ENCODE results near the gene SMYD3.

The SMYD3 gene

GRCh38 chr1:246384616-246385015 is 122.5 kb downstream of the SMYD3 start:
- Histone ChIP-seq H3K4me3 (ENCODE audit: extremely low read depth, insufficient read depth, low read length, poor library complexity, severe bottlenecking) (no peak overlapping the region), H3K4me1 (ENCODE audit: control insufficient read depth, insufficient read depth, low read length, poor library complexity, severe bottlenecking) (no peaks in the 10 kb centered on the region), H3K27ac (ENCODE audit: low read depth, low read length, severe bottlenecking) (no peak overlapping the region), H3K36me3 (ENCODE audit: control insufficient read depth, insufficient read depth, low read length) (no peaks in the 10 kb centered on the region), H3K9me3 (ENCODE audit: control insufficient read depth, low read length) (no peaks in the 10 kb centered on the region)
- 85% methylated on average over 2 of the region's 4 CpGs; no CpG with 5 or more reads in 1 of the 2 experiments for WGBS, 2 experiments (ENCODE audit: insufficient coverage in 2 of 2)

GRCh38 chr1:246383791-246384190 is 123.3 kb downstream of the SMYD3 start:
- no peak overlapping the region for H3K4me3 ChIP-seq (ENCODE audit: extremely low read depth, insufficient read depth, low read length, poor library complexity, severe bottlenecking)
- H3K27ac ChIP-seq (ENCODE audit: low read depth, low read length, severe bottlenecking): no peak overlapping the region
- H3K36me3 ChIP-seq (ENCODE audit: control insufficient read depth, insufficient read depth, low read length): no peaks in the 10 kb centered on the region
- H3K4me1 ChIP-seq (ENCODE audit: control insufficient read depth, insufficient read depth, low read length, poor library complexity, severe bottlenecking): no peaks in the 10 kb centered on the region
- no peaks in the 10 kb centered on the region for H3K9me3 ChIP-seq (ENCODE audit: control insufficient read depth, low read length)

GRCh38 chr1:246383239-246383589 is 123.9 kb downstream of the SMYD3 start:
- WGBS, 2 experiments (ENCODE audit: insufficient coverage in 2 of 2): no CpG with 5 or more reads among the region's 1 CpG
- H3K27ac ChIP-seq (ENCODE audit: low read depth, low read length, severe bottlenecking): no peak overlapping the region
- no peak overlapping the region for H3K4me3 ChIP-seq (ENCODE audit: extremely low read depth, insufficient read depth, low read length, poor library complexity, severe bottlenecking)
- H3K36me3 ChIP-seq (ENCODE audit: control insufficient read depth, insufficient read depth, low read length): no peaks in the 10 kb centered on the region
- H3K4me1 ChIP-seq (ENCODE audit: control insufficient read depth, insufficient read depth, low read length, poor library complexity, severe bottlenecking): no peaks in the 10 kb centered on the region
- H3K9me3 ChIP-seq (ENCODE audit: control insufficient read depth, low read length): no peaks in the 10 kb centered on the region

- Histone ChIP-seq H3K27ac (ENCODE audit: low read depth, low read length, severe bottlenecking) (no peak overlapping the region), H3K9me3 (ENCODE audit: control insufficient read depth, low read length) (no peaks in the 10 kb centered on the region), H3K4me1 (ENCODE audit: control insufficient read depth, insufficient read depth, low read length, poor library complexity, severe bottlenecking) (no peaks in the 10 kb centered on the region), H3K4me3 (ENCODE audit: extremely low read depth, insufficient read depth, low read length, poor library complexity, severe bottlenecking) (no peak overlapping the region), H3K36me3 (ENCODE audit: control insufficient read depth, insufficient read depth, low read length) (no peaks in the 10 kb centered on the region)
- 95% methylated on average over 2 of the region's 3 CpGs; no CpG with 5 or more reads in 1 of the 2 experiments for WGBS, 2 experiments (ENCODE audit: insufficient coverage in 2 of 2)
These were observed 124.4 kb downstream of the SMYD3 start for GRCh38 chr1:246382589-246383238.

GRCh38 chr1:246381452-246381851 is 125.6 kb downstream of the SMYD3 start:
- Histone ChIP-seq H3K4me3 (ENCODE audit: extremely low read depth, insufficient read depth, low read length, poor library complexity, severe bottlenecking) (no peak overlapping the region), H3K9me3 (ENCODE audit: control insufficient read depth, low read length) (no peaks in the 10 kb centered on the region), H3K36me3 (ENCODE audit: control insufficient read depth, insufficient read depth, low read length) (no peaks in the 10 kb centered on the region), H3K4me1 (ENCODE audit: control insufficient read depth, insufficient read depth, low read length, poor library complexity, severe bottlenecking) (no peaks in the 10 kb centered on the region), H3K27ac (ENCODE audit: low read depth, low read length, severe bottlenecking) (no peak overlapping the region)
- WGBS, 2 experiments (ENCODE audit: insufficient coverage in 2 of 2): 96 to 98% methylated on average over 3 of the region's 5 CpGs

GRCh38 chr1:246377625-246378153 is 129.4 kb downstream of the SMYD3 start:
- H3K27ac ChIP-seq (ENCODE audit: low read depth, low read length, severe bottlenecking): no peak overlapping the region
- H3K4me1 ChIP-seq (ENCODE audit: control insufficient read depth, insufficient read depth, low read length, poor library complexity, severe bottlenecking): no peaks in the 10 kb centered on the region
- H3K9me3 ChIP-seq (ENCODE audit: control insufficient read depth, low read length): no peaks in the 10 kb centered on the region
- H3K4me3 ChIP-seq (ENCODE audit: extremely low read depth, insufficient read depth, low read length, poor library complexity, severe bottlenecking): no peak overlapping the region
- WGBS, 2 experiments (ENCODE audit: insufficient coverage in 2 of 2): 100% methylated on average over 2 to 3 of the region's 5 CpGs
- H3K36me3 ChIP-seq (ENCODE audit: control insufficient read depth, insufficient read depth, low read length): no peaks in the 10 kb centered on the region

- no peak overlapping the region for H3K27ac ChIP-seq (ENCODE audit: low read depth, low read length, severe bottlenecking)
- no peaks in the 10 kb centered on the region for H3K4me1 ChIP-seq (ENCODE audit: control insufficient read depth, insufficient read depth, low read length, poor library complexity, severe bottlenecking)
- no peaks in the 10 kb centered on the region for H3K9me3 ChIP-seq (ENCODE audit: control insufficient read depth, low read length)
- WGBS, 2 experiments (ENCODE audit: insufficient coverage in 2 of 2): 90 to 95% methylated on average over 4 of the region's 6 CpGs
- no peak overlapping the region for H3K4me3 ChIP-seq (ENCODE audit: extremely low read depth, insufficient read depth, low read length, poor library complexity, severe bottlenecking)
- H3K36me3 ChIP-seq (ENCODE audit: control insufficient read depth, insufficient read depth, low read length): no peaks in the 10 kb centered on the region
These were observed 133.1 kb downstream of the SMYD3 start for GRCh38 chr1:246373828-246374569.

- 95 to 100% methylated on average over 2 of the region's 6 CpGs for WGBS, 2 experiments (ENCODE audit: insufficient coverage in 2 of 2)
- no peak overlapping the region for H3K27ac ChIP-seq (ENCODE audit: low read depth, low read length, severe bottlenecking)
- H3K9me3 ChIP-seq (ENCODE audit: control insufficient read depth, low read length): no peaks in the 10 kb centered on the region
- H3K4me1 ChIP-seq (ENCODE audit: control insufficient read depth, insufficient read depth, low read length, poor library complexity, severe bottlenecking): no peaks in the 10 kb centered on the region
- no peaks in the 10 kb centered on the region for H3K36me3 ChIP-seq (ENCODE audit: control insufficient read depth, insufficient read depth, low read length)
- H3K4me3 ChIP-seq (ENCODE audit: extremely low read depth, insufficient read depth, low read length, poor library complexity, severe bottlenecking): no peak overlapping the region
These were observed 134.5 kb downstream of the SMYD3 start for GRCh38 chr1:246372559-246372958.

GRCh38 chr1:246367041-246367440 is 140.0 kb downstream of the SMYD3 start:
- no peak overlapping the region for H3K4me3 ChIP-seq (ENCODE audit: extremely low read depth, insufficient read depth, low read length, poor library complexity, severe bottlenecking)
- H3K27ac ChIP-seq (ENCODE audit: low read depth, low read length, severe bottlenecking): no peak overlapping the region
- H3K4me1 ChIP-seq (ENCODE audit: control insufficient read depth, insufficient read depth, low read length, poor library complexity, severe bottlenecking): no peaks in the 10 kb centered on the region
- WGBS, 2 experiments (ENCODE audit: insufficient coverage in 2 of 2): 93 to 100% methylated on average over 1 to 2 of the region's 2 CpGs
- H3K36me3 ChIP-seq (ENCODE audit: control insufficient read depth, insufficient read depth, low read length): no peaks in the 10 kb centered on the region
- no peaks in the 10 kb centered on the region for H3K9me3 ChIP-seq (ENCODE audit: control insufficient read depth, low read length)

GRCh38 chr1:246365708-246366107 is 141.4 kb downstream of the SMYD3 start:
- no peaks in the 10 kb centered on the region for H3K4me1 ChIP-seq (ENCODE audit: control insufficient read depth, insufficient read depth, low read length, poor library complexity, severe bottlenecking)
- H3K27ac ChIP-seq (ENCODE audit: low read depth, low read length, severe bottlenecking): no peak overlapping the region
- WGBS, 2 experiments (ENCODE audit: insufficient coverage in 2 of 2): 78 to 92% methylated on average over 2 of the region's 3 CpGs
- H3K4me3 ChIP-seq (ENCODE audit: extremely low read depth, insufficient read depth, low read length, poor library complexity, severe bottlenecking): no peak overlapping the region
- no peaks in the 10 kb centered on the region for H3K9me3 ChIP-seq (ENCODE audit: control insufficient read depth, low read length)
- no peaks in the 10 kb centered on the region for H3K36me3 ChIP-seq (ENCODE audit: control insufficient read depth, insufficient read depth, low read length)

- 100% methylated on average over 1 of the region's 6 CpGs; no CpG with 5 or more reads in 1 of the 2 experiments for WGBS, 2 experiments (ENCODE audit: insufficient coverage in 2 of 2)
- Histone ChIP-seq H3K9me3 (ENCODE audit: control insufficient read depth, low read length) (no peaks in the 10 kb centered on the region), H3K36me3 (ENCODE audit: control insufficient read depth, insufficient read depth, low read length) (no peaks in the 10 kb centered on the region), H3K4me1 (ENCODE audit: control insufficient read depth, insufficient read depth, low read length, poor library complexity, severe bottlenecking) (no peaks in the 10 kb centered on the region), H3K4me3 (ENCODE audit: extremely low read depth, insufficient read depth, low read length, poor library complexity, severe bottlenecking) (no peak overlapping the region), H3K27ac (ENCODE audit: low read depth, low read length, severe bottlenecking) (no peak overlapping the region)
These were observed 142.6 kb downstream of the SMYD3 start for GRCh38 chr1:246364415-246364941.

Data from mesodermal cell (in vitro differentiated cells).